ENCODE measurements around the gene CD48.
A peak's percentile ranks its signal among the peaks of the same experiment; 100 is the strongest.

The CD48 gene

GRCh38 chr1:160641323-160642280, 70.0 kb downstream of the CD48 start:
- H3K4me1 ChIP-seq (ENCODE audit: insufficient read depth, low read length) = peaks cover 64% of the 10 kb centered on the region
- ATAC-seq (ENCODE audit: insufficient read depth, low read depth) (peak; percentile 46; the same call in 2 of the 3 replicates), DNase-seq (no peak)
- no peaks in the 10 kb centered on the region for H3K36me3 ChIP-seq (ENCODE audit: insufficient read depth, low read length)
- no peaks in the 10 kb centered on the region for H3K27me3 ChIP-seq (ENCODE audit: insufficient read depth, low read length, poor library complexity)
- H3K27ac ChIP-seq (ENCODE audit: low read length) = peak overlapping the region; percentile 70
- H3K9ac ChIP-seq (ENCODE audit: low read depth, low read length) = no peak overlapping the region
- H3K4me3 ChIP-seq (ENCODE audit: low read depth in 1 of 2, low read length in 2 of 2) = no peak overlapping the region
- no peaks in the 10 kb centered on the region for H3K9me3 ChIP-seq (ENCODE audit: insufficient read depth, low read length, severe bottlenecking)
- peak overlapping the region; percentile 46; the same call in 1 of the 2 replicates for H2AFZ ChIP-seq (ENCODE audit: low read depth, low read length)
- peak overlapping the region; percentile 33; the same call in 1 of the 2 replicates for H3K4me2 ChIP-seq (ENCODE audit: insufficient read depth, low read length)
- H3K79me2 ChIP-seq (ENCODE audit: insufficient read depth, low read length) = no peaks in the 10 kb centered on the region
- TF ChIP-seq EZH2 (IDR thresholded peaks at IDR 0.05; ENCODE audit: borderline replicate concordance, low read depth, low read length, severe bottlenecking) (no peak), CTCF (IDR thresholded peaks at IDR 0.05; ENCODE audit: borderline replicate concordance, extremely low read depth, low read length, poor library complexity, severe bottlenecking) (no peak)
- H4K20me1 ChIP-seq (ENCODE audit: insufficient read depth, low read length) = no peaks in the 10 kb centered on the region

- H3K36me3 ChIP-seq (ENCODE audit: insufficient read depth, low read length) = no peaks in the 10 kb centered on the region; the same call in 1 of the 2 replicates
- H3K9me3 ChIP-seq (ENCODE audit: insufficient read depth, low read length, severe bottlenecking) = no peaks in the 10 kb centered on the region
- DNase-seq (no peak), ATAC-seq (ENCODE audit: insufficient read depth, low read depth) (peak; percentile 54)
- TF ChIP-seq CTCF (IDR thresholded peaks at IDR 0.05; ENCODE audit: borderline replicate concordance, extremely low read depth, low read length, poor library complexity, severe bottlenecking) (no peak), EZH2 (IDR thresholded peaks at IDR 0.05; ENCODE audit: borderline replicate concordance, low read depth, low read length, severe bottlenecking) (no peak)
- peak overlapping the region; percentile 70 for H3K27ac ChIP-seq (ENCODE audit: low read length)
- no peaks in the 10 kb centered on the region for H4K20me1 ChIP-seq (ENCODE audit: insufficient read depth, low read length)
- H3K4me2 ChIP-seq (ENCODE audit: insufficient read depth, low read length) = no peak overlapping the region
- no peak overlapping the region for H2AFZ ChIP-seq (ENCODE audit: low read depth, low read length)
- H3K4me3 ChIP-seq (ENCODE audit: low read depth in 1 of 2, low read length in 2 of 2) = no peak overlapping the region
- no peak overlapping the region for H3K9ac ChIP-seq (ENCODE audit: low read depth, low read length)
- no peaks in the 10 kb centered on the region for H3K79me2 ChIP-seq (ENCODE audit: insufficient read depth, low read length)
- H3K4me1 ChIP-seq (ENCODE audit: insufficient read depth, low read length) = peaks cover 60% of the 10 kb centered on the region
- H3K27me3 ChIP-seq (ENCODE audit: insufficient read depth, low read length, poor library complexity) = no peaks in the 10 kb centered on the region
Observed at GRCh38 chr1:160640359-160641123, 71.1 kb downstream of the CD48 start.

DNA sequence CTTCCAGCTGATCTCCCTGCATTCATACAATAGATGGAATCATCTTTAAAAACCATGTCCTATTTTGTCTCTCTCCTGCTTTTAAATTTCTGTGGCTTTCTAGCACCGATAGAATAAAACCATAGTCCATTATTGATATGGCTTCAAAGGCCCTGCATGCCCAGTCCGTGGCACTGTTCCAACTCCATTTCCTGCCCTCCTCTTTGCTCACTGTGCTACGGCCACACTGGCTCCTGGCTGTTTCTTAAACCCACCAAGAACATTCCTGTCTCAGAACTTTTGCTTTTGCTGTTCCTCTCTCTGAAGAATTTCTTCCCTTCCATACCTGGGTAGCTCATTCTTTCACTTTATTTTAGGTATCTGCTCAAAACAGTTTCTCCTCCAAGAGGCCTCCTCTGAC, 72.0 kb downstream of the CD48 start:
- no peak overlapping the region for H3K4me2 ChIP-seq (ENCODE audit: insufficient read depth, low read length)
- H2AFZ ChIP-seq (ENCODE audit: low read depth, low read length) = no peak overlapping the region
- no peaks in the 10 kb centered on the region for H3K27me3 ChIP-seq (ENCODE audit: insufficient read depth, low read length, poor library complexity)
- DNase-seq = no peak
- no peaks in the 10 kb centered on the region for H3K79me2 ChIP-seq (ENCODE audit: insufficient read depth, low read length)
- H3K27ac ChIP-seq (ENCODE audit: low read length) = peak overlapping the region; percentile 26
- no peak overlapping the region for H3K4me3 ChIP-seq (ENCODE audit: low read depth in 1 of 2, low read length in 2 of 2)
- ATAC-seq (ENCODE audit: insufficient read depth, low read depth) = no peak
- no peaks in the 10 kb centered on the region for H3K9me3 ChIP-seq (ENCODE audit: insufficient read depth, low read length, severe bottlenecking)
- H3K9ac ChIP-seq (ENCODE audit: low read depth, low read length) = no peak overlapping the region
- no peaks in the 10 kb centered on the region; the same call in 1 of the 2 replicates for H3K36me3 ChIP-seq (ENCODE audit: insufficient read depth, low read length)
- H3K4me1 ChIP-seq (ENCODE audit: insufficient read depth, low read length) = peaks cover 60% of the 10 kb centered on the region
- H4K20me1 ChIP-seq (ENCODE audit: insufficient read depth, low read length) = no peaks in the 10 kb centered on the region
- TF ChIP-seq EZH2 (IDR thresholded peaks at IDR 0.05; ENCODE audit: borderline replicate concordance, low read depth, low read length, severe bottlenecking) (no peak), CTCF (IDR thresholded peaks at IDR 0.05; ENCODE audit: borderline replicate concordance, extremely low read depth, low read length, poor library complexity, severe bottlenecking) (no peak)

All from DND-41 (cell line).